GM19023 (cell line): ENCODE results near the gene ANKRD12.
A peak's percentile ranks its signal among the peaks of the same experiment; 100 is the strongest.
"Not testable (repeated sequence)": the region's sequence is repeated elsewhere in the genome, so short reads cannot be mapped to it uniquely, and the experiment has no call there.

Experiments used
- ATAC-seq: cut with Tn5 transposase; IDR thresholded peaks from one replicate; pipeline ENCODE4 v1.9.1; 2021; ENCODE audit warnings: mild to moderate bottlenecking, moderate library complexity; ENCODE audit not compliant: unreplicated experiment

The ANKRD12 gene

DNA sequence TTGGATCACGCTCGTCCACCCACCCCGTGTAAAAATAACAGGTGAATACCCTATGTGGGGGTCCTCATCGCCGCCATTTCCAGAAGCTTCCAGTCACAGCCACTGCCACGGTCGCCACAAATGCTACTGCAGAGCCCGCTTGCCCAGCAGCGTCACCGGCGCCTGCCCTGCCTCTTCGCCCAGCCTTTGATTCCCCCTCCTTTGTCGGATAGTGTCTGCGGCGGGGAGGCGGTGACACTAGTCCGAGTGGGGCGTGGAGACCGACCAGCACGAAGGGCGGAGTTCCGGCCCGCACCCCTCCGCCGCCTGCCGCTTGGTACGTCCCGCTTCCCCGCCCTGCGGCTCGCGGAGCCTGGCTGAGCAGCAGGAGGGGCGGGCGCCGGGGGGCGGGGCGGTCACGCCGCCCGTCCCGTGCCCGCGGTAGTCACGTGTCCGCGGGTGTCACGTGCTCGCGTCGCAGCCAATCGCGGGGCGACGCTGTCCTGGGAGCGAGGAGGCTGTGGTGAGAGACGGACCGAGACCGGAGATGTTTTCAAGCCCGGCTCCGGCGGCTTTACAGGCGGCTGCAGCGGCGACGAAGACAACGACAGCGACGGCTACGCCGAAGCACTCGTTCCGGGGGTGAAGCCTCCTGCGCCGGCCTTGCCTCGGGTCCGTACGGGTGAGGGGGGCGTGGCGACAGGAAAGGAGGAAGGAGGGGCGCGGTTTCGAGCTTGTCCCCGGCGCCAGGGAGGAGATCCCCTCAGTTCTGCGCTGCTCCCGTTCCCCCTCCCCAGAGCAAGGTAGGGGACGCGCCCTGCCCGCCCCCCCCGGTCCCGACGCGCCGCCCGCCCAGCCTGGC lies at the start of gene ANKRD12:
TSS of gene ANKRD12 (plus strand) at position 467 of the 841 bp plus-strand sequence. CDS start 45,652 bp downstream, outside the sequence.
- ATAC-seq = peak; percentile 73

DNA sequence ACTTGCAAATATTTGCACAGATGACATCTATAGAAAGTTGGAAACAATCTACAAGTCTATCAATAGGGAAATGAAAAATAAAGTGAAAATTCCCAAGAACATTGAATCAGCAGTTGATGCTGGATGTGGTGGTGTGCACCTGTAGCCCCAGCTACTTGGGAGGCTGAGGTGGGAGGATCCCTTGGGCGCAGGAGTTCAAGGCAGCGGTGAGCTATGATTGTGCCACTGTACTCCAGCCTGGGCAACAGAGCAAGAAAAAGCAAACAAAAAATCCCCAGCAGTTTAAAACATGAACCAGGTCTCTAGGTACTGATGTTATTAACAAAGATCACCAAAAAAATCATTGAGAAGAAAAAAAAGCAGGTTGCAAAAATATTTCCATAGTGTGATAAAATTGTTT lies 49.4 kb upstream of the ANKRD12 start:
- no peak for ATAC-seq

DNA sequence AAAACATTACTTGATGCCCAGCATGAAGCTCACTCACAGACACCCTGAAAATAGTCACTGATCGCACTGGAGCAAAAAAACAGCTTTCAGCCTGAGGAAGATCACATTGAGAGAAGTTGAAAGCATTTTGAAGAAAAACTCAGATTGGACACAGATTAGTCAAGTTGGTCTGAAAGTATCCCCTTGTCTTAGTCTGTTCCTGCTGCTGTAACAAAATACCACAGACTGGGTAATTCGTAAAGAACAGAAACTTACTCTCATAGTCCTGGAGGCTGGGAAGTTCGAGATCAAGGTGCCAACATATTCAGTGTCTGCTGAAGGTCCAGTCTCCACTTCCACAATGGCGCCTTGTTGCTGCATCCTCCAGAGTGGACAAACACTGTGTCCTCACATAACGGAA lies 48.3 kb upstream of the ANKRD12 start:
- ATAC-seq = no peak

DNA sequence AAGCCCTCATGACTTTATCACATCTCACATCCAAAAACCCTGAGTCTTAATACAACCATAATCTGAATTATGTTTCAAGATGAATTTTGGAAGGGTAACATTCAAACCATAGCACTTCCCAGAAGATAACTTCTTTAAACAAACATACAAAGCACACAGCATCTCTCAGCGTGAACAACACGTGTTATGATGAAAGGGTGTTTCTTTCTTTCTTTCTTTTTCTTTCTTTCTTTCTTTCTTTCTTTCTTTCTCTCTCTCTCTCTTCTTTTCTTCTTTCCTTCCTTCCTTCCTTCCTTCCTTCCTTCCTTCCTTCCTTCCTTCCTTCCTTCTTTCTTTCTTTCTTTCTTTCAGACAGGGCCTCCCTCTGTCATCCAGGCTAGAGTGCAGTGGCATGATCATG lies 47.9 kb upstream of the ANKRD12 start:
- not testable (repeated sequence) for ATAC-seq

DNA sequence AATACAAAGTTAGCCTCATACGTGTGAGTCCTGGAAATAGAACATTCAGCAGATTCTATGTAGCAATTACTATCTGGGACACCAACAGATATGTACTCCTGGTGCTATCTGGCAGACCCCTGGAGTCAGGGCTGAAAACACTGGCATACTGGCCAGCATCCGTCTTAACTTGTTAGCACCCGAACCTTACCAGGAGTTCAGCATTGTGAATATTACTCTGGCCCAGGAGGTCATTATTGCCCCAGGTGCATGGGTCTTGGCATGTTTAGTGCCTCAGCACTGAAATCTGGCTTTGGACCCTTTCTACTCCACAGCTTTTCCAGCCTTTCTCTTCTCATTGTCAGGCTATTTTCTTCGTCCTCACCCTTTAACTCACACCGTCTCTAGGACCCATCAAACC lies 46.0 kb upstream of the ANKRD12 start:
- ATAC-seq = no peak

DNA sequence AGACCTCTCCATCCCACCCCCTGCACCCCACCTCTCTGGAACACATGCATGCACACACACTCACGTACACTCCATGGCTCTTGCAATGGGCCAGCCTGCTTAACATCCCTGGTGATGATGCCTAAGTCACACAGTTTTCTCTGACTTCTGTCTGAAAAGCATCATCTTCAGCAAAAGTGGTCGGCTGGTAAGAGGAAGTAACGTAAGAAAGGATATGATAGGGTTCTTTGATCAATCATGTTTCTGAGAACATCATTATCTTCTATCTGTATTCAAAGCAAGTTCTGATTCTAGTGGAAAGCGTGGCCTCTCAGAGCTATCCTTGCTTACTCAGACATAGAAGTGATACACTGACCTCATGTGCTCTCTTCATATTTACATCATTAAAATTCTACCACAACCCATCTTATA lies 45.5 kb upstream of the ANKRD12 start:
- no peak for ATAC-seq

DNA sequence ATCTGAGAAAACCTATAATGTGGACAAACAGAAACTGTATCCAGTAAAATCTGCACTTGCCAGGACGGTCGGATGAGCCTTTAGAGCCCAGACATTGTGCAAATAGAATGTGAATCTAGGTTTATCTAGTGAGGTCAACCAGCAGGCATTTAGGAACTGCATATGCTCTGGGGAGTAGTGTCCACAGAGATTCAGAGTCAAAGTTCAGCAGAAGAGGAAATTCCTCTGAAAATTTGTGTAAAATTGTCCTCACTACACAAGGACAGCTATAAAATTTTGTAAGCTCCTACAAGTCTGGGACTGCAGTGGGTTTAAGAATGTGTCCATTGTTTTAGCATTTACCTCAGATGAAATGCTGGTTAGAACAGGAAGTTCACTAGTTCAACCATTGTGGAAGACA lies 43.9 kb upstream of the ANKRD12 start:
- no peak for ATAC-seq

DNA sequence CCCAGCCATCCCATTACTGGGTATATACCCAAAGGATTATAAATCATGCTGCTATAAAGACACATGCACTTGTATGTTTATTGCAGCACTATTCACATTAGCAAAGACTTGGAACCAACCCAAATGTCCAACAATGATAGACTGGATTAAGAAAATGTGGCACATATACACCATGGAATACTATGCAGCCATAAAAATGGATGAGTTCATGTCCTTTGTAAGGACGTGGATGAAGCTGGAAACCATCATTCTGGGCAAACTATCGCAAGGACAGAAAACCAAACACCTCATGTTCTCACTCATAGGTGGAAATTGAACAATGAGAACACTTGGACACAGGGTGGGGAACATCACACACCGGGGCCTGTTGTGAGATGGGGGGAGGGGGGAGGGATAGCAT lies 43.5 kb upstream of the ANKRD12 start:
- ATAC-seq = not testable (repeated sequence)

DNA sequence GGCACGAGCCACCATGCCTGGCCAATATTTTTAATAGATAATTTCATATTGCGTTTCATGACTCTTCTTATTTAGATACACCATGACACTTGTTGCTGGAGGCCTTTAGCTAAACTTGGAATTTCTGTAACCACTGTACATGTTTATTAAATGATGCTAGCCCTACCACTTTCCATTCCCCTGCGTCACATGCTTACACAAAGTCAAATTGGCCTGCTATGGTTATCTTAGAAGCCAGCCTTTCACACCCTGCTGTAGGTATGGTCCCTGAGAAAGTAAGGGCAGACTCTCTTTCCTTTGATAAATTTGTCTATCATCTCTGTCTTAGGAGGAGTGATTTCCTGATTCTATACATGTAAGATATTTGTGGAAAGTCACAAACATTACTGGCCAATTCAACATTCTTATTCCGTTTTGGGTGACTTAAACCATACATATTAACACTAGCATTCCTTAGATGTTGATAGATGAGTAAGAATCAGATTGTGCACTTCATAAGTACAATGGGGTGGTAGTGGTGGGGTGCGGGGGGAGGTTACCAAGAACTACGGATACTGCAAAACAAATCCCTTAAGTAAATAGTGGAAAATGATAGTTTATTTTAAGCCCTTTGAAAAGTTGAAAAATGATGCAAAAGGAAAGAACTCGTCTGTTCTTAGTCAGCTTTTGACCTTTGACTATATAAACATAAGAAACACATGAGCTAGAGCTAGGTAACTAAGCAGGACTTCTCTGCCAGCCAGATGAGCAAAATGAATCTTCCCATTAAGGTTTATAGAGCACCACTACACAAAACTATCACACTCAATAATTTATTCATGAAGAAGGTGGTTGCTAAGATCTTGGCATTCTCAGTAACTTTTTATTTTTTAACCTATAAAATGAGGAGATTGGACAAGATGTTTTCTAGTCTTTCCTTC lies 42.0 kb upstream of the ANKRD12 start:
- ATAC-seq = no peak

DNA sequence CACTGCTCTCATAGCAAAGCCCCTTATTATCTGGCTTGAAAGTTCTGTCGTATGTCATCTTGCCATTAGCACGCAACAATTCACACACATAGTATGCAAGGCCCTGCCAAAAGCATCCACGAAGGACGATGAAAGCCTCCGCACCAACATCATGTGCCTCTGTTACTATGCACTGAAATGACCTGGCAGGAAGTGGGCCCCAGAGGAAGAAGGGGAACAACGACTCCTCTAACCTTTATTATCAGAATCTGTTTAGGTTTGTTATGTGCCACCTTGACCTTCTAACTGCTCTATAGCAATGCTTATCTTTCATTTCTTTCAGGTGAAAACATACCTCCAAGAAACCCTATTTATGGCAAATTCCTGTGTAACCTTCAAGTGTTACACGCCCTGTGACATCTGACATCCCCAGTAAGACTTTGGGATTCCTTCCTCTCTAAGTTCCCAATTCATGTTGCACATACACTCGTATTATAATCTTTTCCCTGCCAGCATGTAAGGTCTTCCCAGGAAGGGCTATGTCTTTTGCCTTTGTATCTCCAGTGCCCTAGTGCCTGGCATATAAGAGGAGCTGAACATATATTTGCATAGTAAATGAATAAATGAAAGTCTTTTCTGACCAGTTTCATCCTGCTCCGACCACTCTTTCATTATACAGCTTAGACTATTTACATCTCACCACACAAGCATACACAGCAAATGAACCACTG lies 41.1 kb upstream of the ANKRD12 start:
- peak; percentile 83 for ATAC-seq

DNA sequence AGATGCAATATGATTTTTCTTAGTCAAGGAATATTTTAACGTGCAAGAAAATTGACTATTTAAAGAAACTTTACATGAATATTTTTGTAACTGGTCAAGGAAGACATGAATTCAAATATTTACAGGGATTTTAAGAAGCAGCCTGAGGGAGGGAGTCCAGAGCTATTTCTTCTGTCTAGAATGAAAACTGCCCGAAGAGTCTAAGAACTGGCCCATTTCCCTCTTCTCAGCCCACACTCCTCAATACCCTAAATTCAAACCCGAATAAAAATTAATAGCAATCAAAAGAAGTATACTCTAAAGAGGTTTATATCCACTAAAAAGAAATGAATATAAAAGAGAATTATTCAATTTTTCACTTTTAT lies 40.6 kb upstream of the ANKRD12 start:
- no peak for ATAC-seq

DNA sequence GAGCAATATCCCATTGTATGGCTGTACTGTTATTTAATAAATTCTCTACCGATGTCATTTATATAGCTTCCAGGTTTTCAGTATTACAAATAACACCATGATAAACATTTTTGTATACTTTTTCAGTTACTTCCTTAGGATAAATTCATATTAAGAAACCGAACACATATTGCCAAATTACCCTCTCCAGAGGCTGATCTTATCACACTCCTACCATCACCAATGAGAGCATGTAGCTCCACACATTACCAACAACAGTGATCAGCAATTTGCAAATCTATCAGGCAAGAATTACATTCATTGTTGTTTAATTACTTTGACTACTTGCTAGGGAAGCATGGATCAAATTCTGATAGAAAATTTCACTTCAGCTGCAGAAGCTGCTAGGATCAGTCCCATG lies 39.9 kb upstream of the ANKRD12 start:
- ATAC-seq = no peak

DNA sequence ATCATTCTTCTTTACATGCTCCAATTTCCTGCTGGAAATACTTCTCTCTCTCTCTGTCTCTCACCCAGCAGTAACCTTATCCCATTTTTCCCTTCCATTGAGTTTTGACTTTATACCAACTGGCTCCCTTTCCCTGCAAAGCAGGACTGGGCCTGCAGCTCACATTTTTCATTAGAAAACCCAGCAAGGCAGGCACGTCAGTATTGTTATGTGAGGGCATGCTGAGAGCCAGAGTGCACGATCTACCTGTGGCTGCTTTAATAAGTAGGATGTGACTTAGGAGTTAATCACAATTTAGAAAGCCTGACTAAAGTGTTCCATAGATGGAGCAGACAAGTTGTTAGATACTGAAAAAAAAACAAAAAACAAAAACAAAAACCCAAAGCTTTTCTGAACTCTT lies 39.2 kb upstream of the ANKRD12 start:
- ATAC-seq = no peak

DNA sequence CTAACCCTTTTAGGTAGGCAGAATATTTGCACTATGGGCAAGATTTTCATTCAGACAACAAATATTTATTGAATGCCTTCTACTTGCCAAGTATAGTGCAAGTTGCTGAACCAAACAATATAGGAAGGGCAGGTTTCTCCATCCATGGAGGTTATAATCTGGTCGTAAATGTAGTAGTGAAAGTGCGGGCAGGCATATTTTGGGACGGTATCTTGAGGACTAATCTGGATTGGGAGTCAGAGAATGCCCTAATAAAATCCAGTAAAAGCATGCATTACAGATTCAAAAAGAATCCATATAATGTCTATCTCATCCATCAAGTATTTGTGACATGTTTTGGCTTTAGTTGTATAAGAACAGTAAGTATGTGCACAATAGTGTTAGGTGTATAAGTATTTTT lies 35.8 kb upstream of the ANKRD12 start:
- ATAC-seq = no peak

DNA sequence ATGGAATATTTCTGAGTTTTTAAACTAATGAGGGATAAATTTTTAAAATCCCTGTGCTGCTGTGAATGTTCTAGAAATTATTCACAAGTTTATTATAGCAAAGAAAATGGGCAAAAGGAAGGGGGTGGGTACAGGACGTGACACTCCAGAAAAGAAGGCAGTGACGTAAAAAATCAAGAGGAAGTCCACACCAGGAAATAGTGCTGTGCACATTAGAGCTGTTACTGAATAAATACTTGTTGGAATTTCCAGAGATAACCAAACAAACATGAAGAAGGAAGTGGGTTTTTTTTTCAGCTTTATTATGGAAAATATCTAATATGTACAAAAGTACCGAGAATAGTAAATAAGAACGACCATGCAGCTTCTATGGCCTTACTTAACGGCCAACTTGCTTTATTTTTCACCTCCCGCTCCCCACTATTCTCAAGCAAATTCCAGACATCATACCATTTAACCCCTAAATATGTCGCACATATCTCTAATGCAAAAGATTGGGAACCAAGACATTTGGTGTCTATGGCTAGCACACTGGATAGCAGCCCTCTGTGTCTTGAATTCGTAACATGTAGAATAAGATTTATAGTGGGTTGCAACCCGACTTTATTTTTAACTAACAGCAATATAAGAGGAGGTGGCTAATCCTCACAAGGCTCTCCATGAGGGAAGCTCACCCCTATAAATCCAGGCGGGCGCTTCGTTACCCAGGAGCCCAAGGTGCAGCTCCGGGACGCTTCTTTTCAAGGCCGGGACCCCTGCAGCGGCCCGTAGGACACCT lies 34.7 kb upstream of the ANKRD12 start:
- ATAC-seq = peak; percentile 11

DNA sequence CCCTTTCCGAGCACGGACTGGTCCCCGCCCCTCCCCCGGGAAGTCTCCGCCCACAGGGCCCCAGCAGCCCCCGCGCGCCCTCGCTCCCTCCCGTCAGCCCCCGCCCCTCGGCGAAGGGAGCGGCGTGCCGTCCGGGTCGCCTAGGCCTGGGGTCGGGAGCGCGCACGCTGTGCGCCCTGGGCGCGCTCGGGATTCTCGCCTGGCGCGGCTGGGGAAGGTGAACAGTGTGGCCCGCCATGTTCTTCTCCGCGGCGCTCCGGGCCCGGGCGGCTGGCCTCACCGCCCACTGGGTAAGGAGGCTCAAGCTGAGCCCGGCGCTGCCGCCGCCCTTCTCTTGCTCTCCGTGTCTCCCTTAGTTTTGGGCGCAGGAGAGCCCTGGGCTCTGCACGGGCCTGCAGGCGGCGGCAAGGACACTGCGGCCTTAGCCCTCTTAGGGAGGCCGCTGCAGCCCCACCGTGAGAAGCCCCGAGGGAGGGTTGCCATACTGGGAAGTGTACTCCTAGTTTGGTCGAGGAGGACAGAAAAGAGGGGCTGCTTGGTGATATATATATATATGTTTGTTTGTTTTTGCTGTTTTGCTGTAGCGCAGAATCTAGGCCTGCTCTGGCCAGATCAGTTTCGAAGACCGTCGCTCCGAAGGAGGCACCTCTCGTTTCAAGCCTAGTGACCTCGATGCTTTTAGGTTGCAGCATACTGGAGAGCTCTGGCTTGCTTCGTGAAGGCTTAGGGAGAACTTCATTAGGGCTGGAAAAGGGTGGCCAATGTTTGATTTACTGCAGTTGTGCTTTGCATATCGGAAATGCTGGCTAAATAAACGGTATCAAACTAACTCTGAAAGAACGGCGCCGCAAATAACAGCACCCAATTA lies 33.8 kb upstream of the ANKRD12 start, which contains the start of gene NDUFV2:
TSS of gene NDUFV2 (plus strand) at position 192 of the 868 bp plus-strand sequence. CDS start at position 237, 45 bp downstream.
- peak; percentile 96 for ATAC-seq

DNA sequence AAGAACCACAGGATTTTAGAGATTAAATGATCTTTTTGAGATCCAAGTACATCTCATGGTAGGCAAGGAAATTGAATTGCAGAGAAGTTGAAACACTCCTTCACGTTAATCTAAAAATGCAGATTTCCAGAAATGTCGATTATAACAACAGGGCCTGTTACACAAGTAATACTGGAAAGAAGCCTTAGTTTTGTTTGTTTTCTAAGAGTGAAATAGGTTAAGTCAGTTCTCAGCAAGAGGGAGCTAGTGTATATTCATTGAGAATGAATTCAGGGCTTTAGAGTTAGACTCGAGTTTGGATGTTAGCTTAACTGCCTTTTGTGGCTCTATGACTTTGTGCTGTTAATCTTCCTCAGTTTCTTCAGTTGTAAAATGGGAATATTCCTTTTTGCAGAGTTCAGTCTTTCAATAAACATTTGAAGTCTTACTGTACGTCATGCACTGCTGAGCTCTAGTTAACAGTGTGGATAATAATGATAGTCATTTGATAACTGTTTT lies 33.2 kb upstream of the ANKRD12 start:
- ATAC-seq = no peak

DNA sequence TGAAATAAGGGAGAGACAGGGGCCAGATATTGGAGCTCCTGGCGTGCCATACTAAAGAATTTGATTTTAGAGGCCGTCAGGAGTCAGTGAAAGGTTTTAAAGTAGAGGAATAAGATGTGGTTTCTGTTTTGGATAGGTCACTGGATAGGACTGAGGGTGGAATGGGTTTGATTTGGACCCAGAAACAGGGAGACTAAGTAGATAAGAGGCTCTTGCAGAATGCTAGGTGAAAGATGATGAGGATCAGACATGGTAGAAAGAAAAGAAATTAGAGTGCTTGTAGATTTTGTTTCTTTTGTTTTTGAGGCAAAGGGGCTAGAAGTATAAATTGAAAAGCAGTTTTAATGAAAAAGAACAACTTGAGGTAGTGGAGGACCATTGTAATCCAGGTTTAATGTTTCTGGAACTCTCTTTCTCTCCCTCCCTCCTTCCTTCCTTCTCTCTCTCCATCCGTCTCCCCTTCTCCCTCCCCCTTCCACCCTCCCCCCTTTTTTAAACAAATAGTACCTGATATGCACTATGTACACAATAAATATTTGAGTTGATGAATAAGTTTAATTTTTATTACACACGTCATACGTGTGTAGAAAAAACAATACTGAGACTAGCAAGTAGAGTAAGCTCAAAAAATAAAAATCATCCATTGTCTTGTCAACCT lies 32.2 kb upstream of the ANKRD12 start:
- no peak for ATAC-seq

DNA sequence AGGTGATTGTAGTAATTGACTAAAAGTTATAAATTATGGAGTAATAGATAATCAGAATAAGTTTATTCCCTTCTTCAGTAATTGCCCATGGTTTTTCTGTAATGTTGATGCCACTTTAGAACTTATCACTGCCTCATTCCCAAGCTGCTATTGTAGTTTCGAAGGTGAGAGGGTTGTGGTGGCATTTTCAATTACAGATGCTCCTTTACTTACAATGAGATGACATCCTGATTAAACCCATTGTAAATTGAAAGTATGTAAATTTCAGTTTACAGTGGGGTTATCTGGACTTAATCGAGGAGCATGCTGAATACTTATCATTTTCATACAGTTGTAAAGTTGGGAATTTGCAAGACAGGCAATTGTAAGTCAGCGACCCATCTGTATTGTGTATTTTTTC lies 31.2 kb upstream of the ANKRD12 start:
- no peak for ATAC-seq
